Neuronal stem cell (in vitro differentiated cells): Measurements from ENCODE around the gene ADRB2.

Source experiments
- DNase-seq: peaks from one replicate; pipeline ENCODE4 v3.0.0-alpha.2; 2013; ENCODE audit warnings: low spot score
- H2AFZ ChIP-seq: one replicate; pipeline ENCODE4 v1.6.1; 2013; ENCODE audit warnings: mild to moderate bottlenecking, low read length, inconsistent platforms
- H2AK5ac ChIP-seq: 2 replicates; pipeline ENCODE4 v1.6.1; 2013; ENCODE audit warnings: low read depth, mild to moderate bottlenecking, inconsistent platforms, low read length, moderate library complexity, mixed read lengths
- H2BK120ac ChIP-seq: 2 replicates; pipeline ENCODE4 v1.6.1; 2013; ENCODE audit warnings: low read depth, mild to moderate bottlenecking, inconsistent platforms, low read length, moderate library complexity, mixed read lengths
- H2BK12ac ChIP-seq: one replicate; pipeline ENCODE4 v1.6.1; 2013; ENCODE audit warnings: low read length, inconsistent platforms
- H2BK15ac ChIP-seq: 2 replicates; pipeline ENCODE4 v1.6.1; 2013; ENCODE audit warnings: mild to moderate bottlenecking, low read length, inconsistent platforms, mixed read lengths
- H2BK5ac ChIP-seq: one replicate; pipeline ENCODE4 v1.6.1; 2013; ENCODE audit warnings: inconsistent platforms, mild to moderate bottlenecking, low read length, moderate library complexity
- H3K14ac ChIP-seq: one replicate; pipeline ENCODE4 v1.6.1; 2013; ENCODE audit warnings: low read length, inconsistent platforms
- H3K18ac ChIP-seq: 2 replicates; pipeline ENCODE4 v1.6.1; 2013; ENCODE audit warnings: low read length, inconsistent platforms
- H3K23ac ChIP-seq: 2 replicates; pipeline ENCODE4 v1.6.1; 2013; ENCODE audit warnings: low read depth, mild to moderate bottlenecking, mixed read lengths, low read length, inconsistent platforms; ENCODE audit not compliant: poor library complexity
- H3K27ac ChIP-seq: replicated peaks from 3 replicates; pipeline ENCODE4 v1.5.1; 2013; ENCODE audit warnings: low read length, inconsistent platforms
- H3K27me3 ChIP-seq, 3 experiments: 2 replicates each; pipeline ENCODE4 v1.6.1; 2013; ENCODE audit warnings: low read length in 3 of 3, mild to moderate bottlenecking in 2 of 3, inconsistent platforms in 1 of 3, low read depth in 1 of 3, mixed read lengths in 1 of 3, moderate library complexity in 1 of 3; ENCODE audit not compliant: control insufficient read depth in 3 of 3, insufficient read depth in 3 of 3
- H3K36me3 ChIP-seq, 2 donors: replicated peaks in 1 of 2; 2 replicates each; pipeline ENCODE4 v1.6.1; 2013; ENCODE audit warnings: low read length in 2 of 2; ENCODE audit not compliant: control insufficient read depth in 2 of 2, insufficient read depth in 2 of 2
- H3K4ac ChIP-seq: 2 replicates; pipeline ENCODE4 v1.6.1; 2013; ENCODE audit warnings: inconsistent platforms, mild to moderate bottlenecking, low read length, moderate library complexity
- H3K4me1 ChIP-seq, 2 donors: 1 replicate in 1 of 2; 2 replicates in 1 of 2; pipeline ENCODE4 v1.6.1; 2013; ENCODE audit warnings: low read length in 2 of 2, low read depth in 1 of 2; ENCODE audit not compliant: control insufficient read depth in 2 of 2, insufficient read depth in 1 of 2
- H3K4me2 ChIP-seq: one replicate; pipeline ENCODE4 v1.6.1; 2013; ENCODE audit warnings: mild to moderate bottlenecking, low read length, inconsistent platforms; ENCODE audit not compliant: insufficient read depth, poor library complexity, severe bottlenecking
- H3K4me3 ChIP-seq, 2 donors: 2 replicates each; pipeline ENCODE4 v1.5.1; 2013; ENCODE audit warnings: low read length in 2 of 2, mild to moderate bottlenecking in 2 of 2, inconsistent platforms in 1 of 2, moderate library complexity in 1 of 2
- H3K79me1 ChIP-seq: one replicate; pipeline ENCODE4 v1.6.1; 2013; ENCODE audit warnings: low read depth, mild to moderate bottlenecking, inconsistent platforms, low read length, moderate library complexity
- H3K9ac ChIP-seq: one replicate; pipeline ENCODE4 v1.6.1; 2013; ENCODE audit warnings: mild to moderate bottlenecking, low read depth, low read length, inconsistent platforms; ENCODE audit not compliant: poor library complexity
- H3K9me3 ChIP-seq, 2 donors: replicated peaks in 1 of 2; 2 replicates each; pipeline versions ENCODE3 to v1.6.1; 2013; ENCODE audit warnings: low read length in 2 of 2, mild to moderate bottlenecking in 2 of 2, inconsistent platforms in 1 of 2, low read depth in 1 of 2, mixed read lengths in 1 of 2, moderate library complexity in 1 of 2; ENCODE audit not compliant: control insufficient read depth in 2 of 2, insufficient read depth in 1 of 2
- H4K8ac ChIP-seq: one replicate; pipeline ENCODE4 v1.6.1; 2013; ENCODE audit warnings: low read depth, mild to moderate bottlenecking, inconsistent platforms, low read length, moderate library complexity
- H4K91ac ChIP-seq: one replicate; pipeline ENCODE4 v1.6.1; 2013; ENCODE audit warnings: low read length, low read depth, mild to moderate bottlenecking, inconsistent platforms; ENCODE audit not compliant: poor library complexity
- WGBS, 2 donors: extraction: QIAGEN DNeasy Blood & Tissue Kit; methylation state at CpG; one replicate each; pipeline ENCODE4 v1.1.7; 2013; ENCODE audit warnings: missing lambda C conversion rate in 2 of 2, mixed read lengths in 1 of 2; ENCODE audit not compliant: insufficient read length in 2 of 2, insufficient replicate concordance in 1 of 2; ENCODE audit errors: extremely low coverage in 2 of 2; 5-methylcytosine and 5-hydroxymethylcytosine counted together

The ADRB2 gene

GRCh38 chr5:148853868-148854267 is 27.5 kb downstream of the ADRB2 start:
- no peaks in the 10 kb centered on the region for H3K9me3 ChIP-seq
- no peak overlapping the region for H3K4me3 ChIP-seq
- no peaks in the 10 kb centered on the region for H3K27me3 ChIP-seq
- H2BK15ac ChIP-seq = no peak overlapping the region
- no peak overlapping the region for H4K91ac ChIP-seq
- no peak for DNase-seq
- H2AK5ac ChIP-seq = no peak overlapping the region
- H3K9ac ChIP-seq = no peak overlapping the region
- H3K4me1 ChIP-seq = no peaks in the 10 kb centered on the region
- H3K79me1 ChIP-seq = no peaks in the 10 kb centered on the region
- no peak overlapping the region for H2BK5ac ChIP-seq
- no peak overlapping the region for H2BK12ac ChIP-seq
- H3K23ac ChIP-seq = no peak overlapping the region
- H3K36me3 ChIP-seq = no peaks in the 10 kb centered on the region
- H3K27ac ChIP-seq = no peak overlapping the region
- H2AFZ ChIP-seq = no peak overlapping the region
- no CpG with 5 or more reads among the region's 2 CpGs for WGBS, 2 donors
- H3K18ac ChIP-seq = no peak overlapping the region
- H3K4ac ChIP-seq = no peak overlapping the region
- no peak overlapping the region for H2BK120ac ChIP-seq
- no peak overlapping the region for H3K14ac ChIP-seq
- H3K4me2 ChIP-seq = no peak overlapping the region
- no peak overlapping the region for H4K8ac ChIP-seq

- Histone ChIP-seq H2BK120ac (no peak overlapping the region), H2AK5ac (no peak overlapping the region), H3K4ac (no peak overlapping the region), H3K79me1 (no peaks in the 10 kb centered on the region), H4K8ac (no peak overlapping the region), H3K9me3 (no peaks in the 10 kb centered on the region), H3K4me3 (no peak overlapping the region), H3K18ac (no peak overlapping the region), H2AFZ (no peak overlapping the region), H2BK12ac (no peak overlapping the region), H3K14ac (no peak overlapping the region), H3K4me2 (no peak overlapping the region), H3K36me3 (no peaks in the 10 kb centered on the region), H2BK5ac (no peak overlapping the region), H3K23ac (no peak overlapping the region), H2BK15ac (no peak overlapping the region), H3K4me1 (peaks cover 0 to 2% of the 10 kb centered on the region in 2 donors), H4K91ac (no peak overlapping the region), H3K27me3 (no peaks in the 10 kb centered on the region), H3K9ac (no peak overlapping the region), H3K27ac (no peak overlapping the region)
- DNase-seq = no peak
- no CpG with 5 or more reads among the region's 5 CpGs for WGBS, 2 donors
Observed at GRCh38 chr5:148855249-148856008, 29.0 kb downstream of the ADRB2 start.

- no peak overlapping the region for H2BK12ac ChIP-seq
- H4K8ac ChIP-seq = no peak overlapping the region
- H3K23ac ChIP-seq = no peak overlapping the region
- no peak overlapping the region for H3K9ac ChIP-seq
- no peak overlapping the region for H2BK120ac ChIP-seq
- no peak overlapping the region for H3K27ac ChIP-seq
- H2BK15ac ChIP-seq = no peak overlapping the region
- WGBS, 2 donors = no CpG with 5 or more reads among the region's 2 CpGs
- no peak overlapping the region for H3K14ac ChIP-seq
- no peak overlapping the region for H3K18ac ChIP-seq
- H3K4me1 ChIP-seq = peaks cover 0 to 2% of the 10 kb centered on the region in 2 donors
- H3K4me2 ChIP-seq = no peak overlapping the region
- H2AK5ac ChIP-seq = no peak overlapping the region
- H2BK5ac ChIP-seq = no peak overlapping the region
- no peak overlapping the region for H3K4ac ChIP-seq
- no peak overlapping the region for H2AFZ ChIP-seq
- H3K36me3 ChIP-seq = no peaks in the 10 kb centered on the region
- no peaks in the 10 kb centered on the region for H3K79me1 ChIP-seq
- DNase-seq = no peak
- no peak overlapping the region for H4K91ac ChIP-seq
- no peaks in the 10 kb centered on the region for H3K27me3 ChIP-seq
- H3K9me3 ChIP-seq = no peaks in the 10 kb centered on the region
- H3K4me3 ChIP-seq = no peak overlapping the region
Observed at GRCh38 chr5:148856009-148856367, 29.6 kb downstream of the ADRB2 start.

GRCh38 chr5:148856424-148856823 is 30.0 kb downstream of the ADRB2 start:
- H3K27ac ChIP-seq = no peak overlapping the region
- WGBS, 2 donors = no CpG with 5 or more reads among the region's 1 CpG
- H2AK5ac ChIP-seq = no peak overlapping the region

More at GRCh38 chr5:148856424-148856823, 30.0 kb downstream of the ADRB2 start:
- Histone ChIP-seq H3K4ac (no peak overlapping the region), H3K4me2 (no peak overlapping the region), H3K18ac (no peak overlapping the region), H3K9me3 (no peaks in the 10 kb centered on the region), H3K4me3 (no peak overlapping the region), H3K9ac (no peak overlapping the region), H2AFZ (no peak overlapping the region), H3K27me3 (no peaks in the 10 kb centered on the region), H2BK12ac (no peak overlapping the region), H2BK15ac (no peak overlapping the region), H4K8ac (no peak overlapping the region), H3K14ac (no peak overlapping the region), H3K79me1 (no peaks in the 10 kb centered on the region), H3K36me3 (no peaks in the 10 kb centered on the region), H2BK120ac (no peak overlapping the region), H2BK5ac (no peak overlapping the region), H3K23ac (no peak overlapping the region), H3K4me1 (peaks cover 0 to 2% of the 10 kb centered on the region in 2 donors), H4K91ac (no peak overlapping the region)
- no peak for DNase-seq
